Mucosa of descending colon (tissue), 3 donors: ENCODE measurements around the gene DRAXIN. TPM values are rescaled to one million over a fixed set of nuclear protein-coding genes. Genes with fewer than 3 reads are reported as not detected.

Experiments
- ATAC-seq: fragments of 200-7000 bp; cut with Tn5 transposase; one replicate; pipeline ENCODE4 v1.9.1; 2020; ENCODE audit warnings: mild to moderate bottlenecking, moderate library complexity
- DNase-seq, 3 donors: peaks; one replicate each; pipeline ENCODE4 v3.0.0-alpha.2; 2020
- H3K36me3 ChIP-seq: fragments of 200-600 bp; one replicate; pipeline ENCODE4 v1.8.0; 2021; ENCODE audit warnings: low read depth, mild to moderate bottlenecking
- H3K4me1 ChIP-seq: fragments of 200-600 bp; one replicate; pipeline ENCODE4 v1.8.0; 2021; ENCODE audit warnings: low read depth, mild to moderate bottlenecking
- H3K4me3 ChIP-seq: fragments of 200-600 bp; one replicate; pipeline ENCODE4 v1.8.0; 2021; ENCODE audit warnings: mild to moderate bottlenecking
- H3K9me3 ChIP-seq: fragments of 200-600 bp; one replicate; pipeline ENCODE4 v1.8.0; 2021; ENCODE audit warnings: mild to moderate bottlenecking
- CTCF ChIP-seq: fragments of 200-600 bp; IDR thresholded peaks from one replicate; pipeline ENCODE4 v1.8.0; 2022; ENCODE audit warnings: antibody characterized with exemption, mild to moderate bottlenecking
- intact Hi-C, 2 donors: fragments of 100-400 bp; cut with DNase I in 1 of 2; cut with micrococcal nuclease in 1 of 2; formaldehyde crosslinking; loops; one replicate each; pipeline versions ENCODE4 v1.11.0 to v1.11.1; 2022; cut with DNase I, micrococcal nuclease
- total RNA-seq, 3 donors: library from RNA; stranded (reverse); fragmentation: NEBNext Ultra II Directional in 2 of 3; extraction: Animal tissue kit (Norgen Biotek cat#: 25700) in 2 of 3; gene quantifications; one replicate each; pipeline versions ENCODE4 v1.2.1 to v1.2.4, GENCODE V29; 2021 to 2023
- donor health status: DM: no; HTN: no; CAD: no; lungs with moderate emphysema.
- donor health status: DM: no; HTN: no; CAD: no.
- donor health status: DM: no; HTN: yes; CAD: no.

DRAXIN gene
- total RNA-seq, 3 donors from 2014 or later, result 0.10 to 0.19 (median 0.17) TPM

GRCh38 chr1:11748294-11749202, 57.0 kb downstream of the DRAXIN start:
- DNase-seq (no peak), ATAC-seq (no peak)
- no peaks in the 10 kb centered on the region for H3K4me1 ChIP-seq
- intact Hi-C loops, result no loop called here
- no peaks in the 10 kb centered on the region for H3K9me3 ChIP-seq
- H3K4me3 ChIP-seq, result no peak overlapping the region
- no peaks in the 10 kb centered on the region for H3K36me3 ChIP-seq
- TF ChIP-seq CTCF, result no peak

GRCh38 chr1:11749203-11749689, 57.7 kb downstream of the DRAXIN start:
- Histone ChIP-seq H3K36me3 (no peaks in the 10 kb centered on the region), H3K4me3 (no peak overlapping the region), H3K4me1 (no peaks in the 10 kb centered on the region), H3K9me3 (no peaks in the 10 kb centered on the region)
- DNase-seq (peak; percentile 72 to 75 (median 73)), ATAC-seq (peak; percentile 93)
- intact Hi-C loops, result no loop called here
- TF ChIP-seq CTCF, result peak; percentile 69

GRCh38 chr1:11749996-11750395, 58.5 kb downstream of the DRAXIN start:
- TF ChIP-seq CTCF, result no peak
- Histone ChIP-seq H3K9me3 (no peaks in the 10 kb centered on the region), H3K4me3 (no peak overlapping the region), H3K36me3 (no peaks in the 10 kb centered on the region), H3K4me1 (no peaks in the 10 kb centered on the region)
- ATAC-seq, result no peak
- intact Hi-C loops, result no loop called here
- DNase-seq, result no peak

GRCh38 chr1:11751087-11751486, 59.6 kb downstream of the DRAXIN start:
- intact Hi-C loops, result no loop called here
- Histone ChIP-seq H3K4me3 (no peak overlapping the region), H3K36me3 (no peaks in the 10 kb centered on the region), H3K9me3 (no peaks in the 10 kb centered on the region), H3K4me1 (no peaks in the 10 kb centered on the region)
- DNase-seq (no peak), ATAC-seq (no peak)
- TF ChIP-seq CTCF, result no peak

GRCh38 chr1:11752359-11753088, 61.0 kb downstream of the DRAXIN start:
- H3K4me3 ChIP-seq, result no peak overlapping the region
- TF ChIP-seq CTCF, result no peak
- no peak for DNase-seq
- no peak for ATAC-seq
- no peaks in the 10 kb centered on the region for H3K9me3 ChIP-seq
- no peaks in the 10 kb centered on the region for H3K36me3 ChIP-seq
- intact Hi-C loops, result no loop called here
- H3K4me1 ChIP-seq, result no peaks in the 10 kb centered on the region
